RWPE2 (cell line): Measurements from ENCODE around the gene GDAP2.

Source experiments
- ATAC-seq: fragments of 200-7000 bp; cut with Tn5 transposase; 3 replicates; pipeline ENCODE4 v1.9.1; 2021; ENCODE audit warnings: low read depth
- DNase-seq: peaks from one replicate; pipeline ENCODE4 v3.0.0-alpha.2; 2020; ENCODE audit warnings: low spot score
- H3K27ac ChIP-seq: fragments of 450-650 bp; 2 replicates; pipeline ENCODE4 v1.5.1; 2017; ENCODE audit warnings: mild to moderate bottlenecking; ENCODE audit not compliant: poor library complexity, severe bottlenecking
- H3K27me3 ChIP-seq: fragments of 250-450 bp; sonication (Bioruptor Pico); 2 replicates; pipeline ENCODE4 v1.5.1; 2021; ENCODE audit warnings: mild to moderate bottlenecking, moderate library complexity; ENCODE audit not compliant: insufficient read depth, poor library complexity, severe bottlenecking
- H3K36me3 ChIP-seq: fragments of 250-450 bp; sonication (Bioruptor Pico); 2 replicates; pipeline ENCODE4 v1.5.1; 2020; ENCODE audit warnings: low read depth, mild to moderate bottlenecking, moderate library complexity
- H3K4me1 ChIP-seq: fragments of 250-450 bp; sonication (Bioruptor Pico); 2 replicates; pipeline ENCODE4 v1.5.1; 2021; ENCODE audit warnings: mild to moderate bottlenecking, moderate library complexity; ENCODE audit not compliant: insufficient read depth, poor library complexity, severe bottlenecking
- H3K4me3 ChIP-seq: fragments of 250-450 bp; sonication (Bioruptor Pico); 2 replicates; pipeline ENCODE4 v1.5.1; 2021; ENCODE audit warnings: mild to moderate bottlenecking, moderate library complexity; ENCODE audit not compliant: severe bottlenecking
- H3K9me3 ChIP-seq: fragments of 250-450 bp; sonication (Bioruptor Pico); 2 replicates; pipeline ENCODE4 v1.5.1; 2021; ENCODE audit warnings: mild to moderate bottlenecking, moderate library complexity; ENCODE audit not compliant: severe bottlenecking
- CTCF ChIP-seq: fragments of 450-650 bp; IDR thresholded peaks from one replicate; pipeline ENCODE4 v1.5.1; 2017; ENCODE audit warnings: mild to moderate bottlenecking, moderate library complexity; ENCODE audit not compliant: poor library complexity, severe bottlenecking

The GDAP2 gene

GRCh38 chr1:117814856-117815797, 114.3 kb downstream of the GDAP2 start:
- TF ChIP-seq CTCF, result no peak
- Histone ChIP-seq H3K27me3 (no peaks in the 10 kb centered on the region), H3K27ac (no peak overlapping the region), H3K9me3 (no peaks in the 10 kb centered on the region), H3K4me1 (no peaks in the 10 kb centered on the region), H3K4me3 (no peak overlapping the region), H3K36me3 (no peaks in the 10 kb centered on the region)
- ATAC-seq (no peak), DNase-seq (no peak)
